Testis (tissue), 3 donors: ENCODE data around the gene TMED10. TPM values are rescaled to one million over a fixed set of nuclear protein-coding genes. Genes with fewer than 3 reads are reported as not detected.
"Not testable (repeated sequence)": the region's sequence is repeated elsewhere in the genome, so short reads cannot be mapped to it uniquely, and the experiment has no call there.

Source experiments
- DNase-seq: peaks from one replicate; pipeline ENCODE4 v3.0.0-alpha.2; 2019
- H3K27ac ChIP-seq, 2 donors: fragments of 200-600 bp; sonication (generic); one replicate each; pipeline ENCODE4 v1.5.1; 2019
- H3K27me3 ChIP-seq: fragments of 200-600 bp; sonication (generic); one replicate; pipeline ENCODE4 v1.5.1; 2019
- H3K36me3 ChIP-seq: fragments of 200-600 bp; sonication (generic); one replicate; pipeline ENCODE4 v1.5.1; 2017; ENCODE audit warnings: low read depth; ENCODE audit errors: missing control alignments
- H3K4me1 ChIP-seq: fragments of 200-600 bp; sonication (generic); one replicate; pipeline ENCODE4 v1.5.1; 2019
- H3K4me3 ChIP-seq, 2 donors: fragments of 200-600 bp; sonication (generic); one replicate each; pipeline ENCODE4 v1.5.1; 2017 to 2019
- H3K9me3 ChIP-seq: fragments of 200-600 bp; sonication (generic); one replicate; pipeline ENCODE4 v1.5.1; 2017
- POLR2A ChIP-seq: fragments of 450-650 bp; IDR thresholded peaks from one replicate; pipeline ENCODE4 v1.6.1; 2017; ENCODE audit warnings: antibody characterized with exemption, mild to moderate bottlenecking, moderate library complexity
- WGBS, 2 donors: methylation state at CpG; one replicate each; pipeline ENCODE4 v1.1.5; 2018; 5-methylcytosine and 5-hydroxymethylcytosine counted together
- intact Hi-C: fragments of 100-400 bp; cut with DNase I; formaldehyde crosslinking; loops from one replicate; pipeline ENCODE4 v1.15.1; 2023; ENCODE audit warnings: low total_unique reads
- polyA plus RNA-seq: library from polyadenylated mRNA; stranded (reverse); fragments of 350-450 nt; fragmentation: Illumina TruSeq; extraction: RNeasy Lipid Tissue Mini Kit (QIAGEN cat#74804); gene quantifications from one replicate; pipeline ENCODE4 v1.2.3, GENCODE V29; 2014; ENCODE audit warnings: low read depth, low replicate concordance; ENCODE audit not compliant: insufficient read depth
- total RNA-seq, 2 donors: library from RNA; depleted of rRNA; stranded (reverse); fragments of >200 nt; gene quantifications; one replicate each; pipeline ENCODE4 v1.2.3, GENCODE V29; 2016
- TF ChIP-seq, protein P1 (sequence below), 3 experiments: fragments of 450-650 bp in 2 of 3; fragments of 200-600 bp in 1 of 3; sonication (generic) in 1 of 3; IDR thresholded peaks; one replicate each; pipeline ENCODE4 v1.5.1; 2016 to 2019; ENCODE audit warnings: antibody characterized with exemption in 3 of 3, mild to moderate bottlenecking in 2 of 3, moderate library complexity in 1 of 3

TMED10 gene
- total and polyA plus RNA-seq, 3 donors from 2014 or later = 255 to 417 (median 334) TPM

DNA sequence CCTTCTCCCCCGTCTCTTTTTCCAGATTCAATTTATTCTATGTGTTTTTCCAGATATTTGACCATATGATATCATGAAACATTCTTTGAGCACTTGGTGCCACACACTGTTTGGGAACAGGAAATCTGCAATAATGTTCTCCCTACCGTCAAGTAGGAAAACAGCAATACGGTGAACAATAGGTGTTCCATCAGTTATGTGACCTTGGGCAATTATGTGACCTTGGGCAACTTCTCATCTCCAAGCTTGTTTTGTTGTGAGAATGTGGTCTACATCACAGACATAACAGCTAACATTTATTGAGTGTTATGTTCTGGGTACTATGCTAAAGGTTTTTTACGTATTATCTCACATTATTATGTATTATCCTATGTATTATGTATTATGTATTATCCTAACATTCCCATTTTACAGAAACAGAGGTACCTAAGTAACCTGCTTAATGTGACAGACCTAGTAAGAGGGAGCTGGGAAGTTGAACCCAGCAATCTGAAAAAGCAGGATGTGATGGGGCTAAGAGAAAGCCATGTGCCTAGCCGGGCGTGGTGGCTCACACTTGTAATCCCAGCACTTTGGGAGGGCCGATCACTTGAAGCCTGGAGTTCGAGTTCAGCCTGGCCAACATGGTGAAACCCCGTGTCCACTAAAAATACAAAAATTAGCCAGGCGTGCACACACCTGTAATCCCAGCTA is 48.4 kb downstream of the TMED10 start:
- Histone ChIP-seq H3K4me1 (peaks cover 22% of the 10 kb centered on the region), H3K4me3 (peak overlapping the region; percentile 79 to 89), H3K36me3 (no peaks in the 10 kb centered on the region), H3K27me3 (no peaks in the 10 kb centered on the region), H3K9me3 (no peaks in the 10 kb centered on the region), H3K27ac (peak overlapping the region; percentile 87 to 97)
- DNase-seq = no peak
- TF ChIP-seq, protein P1, sequence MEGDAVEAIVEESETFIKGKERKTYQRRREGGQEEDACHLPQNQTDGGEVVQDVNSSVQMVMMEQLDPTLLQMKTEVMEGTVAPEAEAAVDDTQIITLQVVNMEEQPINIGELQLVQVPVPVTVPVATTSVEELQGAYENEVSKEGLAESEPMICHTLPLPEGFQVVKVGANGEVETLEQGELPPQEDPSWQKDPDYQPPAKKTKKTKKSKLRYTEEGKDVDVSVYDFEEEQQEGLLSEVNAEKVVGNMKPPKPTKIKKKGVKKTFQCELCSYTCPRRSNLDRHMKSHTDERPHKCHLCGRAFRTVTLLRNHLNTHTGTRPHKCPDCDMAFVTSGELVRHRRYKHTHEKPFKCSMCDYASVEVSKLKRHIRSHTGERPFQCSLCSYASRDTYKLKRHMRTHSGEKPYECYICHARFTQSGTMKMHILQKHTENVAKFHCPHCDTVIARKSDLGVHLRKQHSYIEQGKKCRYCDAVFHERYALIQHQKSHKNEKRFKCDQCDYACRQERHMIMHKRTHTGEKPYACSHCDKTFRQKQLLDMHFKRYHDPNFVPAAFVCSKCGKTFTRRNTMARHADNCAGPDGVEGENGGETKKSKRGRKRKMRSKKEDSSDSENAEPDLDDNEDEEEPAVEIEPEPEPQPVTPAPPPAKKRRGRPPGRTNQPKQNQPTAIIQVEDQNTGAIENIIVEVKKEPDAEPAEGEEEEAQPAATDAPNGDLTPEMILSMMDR (IDR thresholded peaks at IDR 0.05) = no peak
- TF ChIP-seq POLR2A = no peak
- intact Hi-C loops = no loop called here
- WGBS, 2 donors = 33 to 53% methylated on average over 10 of the region's 10 CpGs

DNA sequence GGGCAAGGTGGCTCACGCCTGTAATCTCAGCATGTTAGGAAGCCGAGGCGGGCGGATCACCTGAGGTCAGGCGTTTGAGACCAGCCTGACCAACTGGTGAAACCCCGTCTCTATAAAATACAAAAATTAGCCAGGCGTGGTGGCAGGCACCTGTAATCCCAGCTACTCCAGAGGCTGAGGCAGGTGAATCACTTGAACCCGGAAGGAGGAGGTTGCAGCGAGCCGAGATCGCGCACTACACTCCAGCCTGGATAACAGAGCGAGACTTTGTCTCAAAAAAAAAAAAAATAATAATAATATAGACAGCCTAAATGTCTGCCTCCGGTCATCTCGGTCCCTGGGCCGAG is 49.0 kb downstream of the TMED10 start:
- H3K9me3 ChIP-seq, DNase-seq, H3K36me3 ChIP-seq, H3K27me3 ChIP-seq, intact Hi-C loops: not testable (repeated sequence)
- peak overlapping the region; percentile 79 to 89 for H3K4me3 ChIP-seq
- peak overlapping the region; percentile 87 to 97 for H3K27ac ChIP-seq
- peaks cover 22% of the 10 kb centered on the region for H3K4me1 ChIP-seq
- WGBS, 2 donors = 2 to 13% methylated on average over 16 of the region's 16 CpGs

DNA sequence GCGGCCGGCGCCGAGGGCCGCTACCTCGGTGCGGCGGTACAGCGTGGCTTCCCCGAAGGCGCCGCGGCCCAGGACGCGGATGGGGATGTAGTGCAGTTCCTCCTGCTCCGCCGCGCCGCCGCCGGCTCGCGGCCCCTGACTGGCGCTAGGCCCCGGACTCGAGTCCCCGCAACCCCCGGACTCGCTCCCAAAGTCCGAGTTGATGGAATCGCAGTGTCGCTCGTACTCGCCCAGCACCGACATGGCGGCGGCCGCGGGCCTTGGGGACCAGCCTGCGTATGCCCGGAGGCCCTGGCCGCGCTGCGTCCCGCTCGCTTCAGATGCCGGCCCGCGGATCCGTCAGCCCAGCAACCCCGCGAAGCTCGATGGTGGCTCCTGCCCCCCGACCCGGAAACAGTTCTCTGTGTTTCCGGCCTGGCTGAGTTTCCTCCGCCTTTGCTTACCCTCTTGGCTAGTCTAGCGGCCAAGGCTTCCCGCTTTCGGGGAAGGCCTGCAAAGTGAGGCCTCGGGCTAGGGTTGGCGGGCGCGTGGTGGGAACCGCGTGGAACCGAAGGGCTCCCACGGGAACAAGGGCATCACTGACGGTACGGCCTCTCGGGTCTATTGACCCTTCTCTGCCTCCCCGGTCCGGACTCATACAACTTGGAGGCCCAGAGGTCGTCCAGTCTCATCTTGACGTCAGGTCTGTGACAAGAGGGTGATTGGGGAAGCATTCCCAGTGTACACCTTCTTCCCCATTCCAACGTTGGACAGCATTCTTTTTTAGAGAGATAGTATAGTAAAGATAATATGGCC is 49.5 kb downstream of the TMED10 start, which contains the start of gene NEK9:
TSS of gene NEK9 (minus strand) at position 370 of the 795 bp plus-strand sequence. CDS start at position 243, 127 bp downstream.
- Histone ChIP-seq H3K27ac (peak within 1 kb of the TSS; percentile 87 to 97), H3K9me3 (no peaks in the 10 kb centered on the region), H3K36me3 (no peaks in the 10 kb centered on the region), H3K27me3 (no peaks in the 10 kb centered on the region), H3K4me1 (peaks cover 22% of the 10 kb centered on the region), H3K4me3 (peak within 1 kb of the TSS; percentile 79 to 89)
- 0% methylated on average over 3 to 66 of the region's 76 CpGs for WGBS, 2 donors
- intact Hi-C loops = no loop called here
- peak; percentile 28 for TF ChIP-seq POLR2A
- TF ChIP-seq, protein P1 (IDR thresholded peaks at IDR 0.05) = no peak
- peak; percentile 95 for DNase-seq

DNA sequence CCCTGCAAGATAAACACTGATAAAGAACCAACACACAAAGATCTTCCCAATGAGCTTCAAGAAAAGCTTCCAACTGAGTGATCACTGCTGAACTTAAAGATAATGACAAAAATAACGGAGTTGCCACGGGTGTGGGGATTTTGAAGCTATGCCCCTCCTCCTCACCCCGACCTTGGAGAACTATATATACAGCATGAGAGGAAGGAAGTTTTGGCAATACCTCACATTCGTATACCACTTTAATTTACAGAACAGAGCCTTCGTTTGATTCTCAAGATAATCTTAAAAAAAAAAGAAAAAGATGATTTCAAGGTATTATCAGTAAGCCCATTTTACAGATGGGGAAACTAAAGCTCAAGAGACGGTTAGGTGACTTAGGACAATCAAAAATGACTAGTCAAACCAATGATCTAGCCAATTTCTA is 50.3 kb downstream of the TMED10 start:
- peaks cover 22% of the 10 kb centered on the region for H3K4me1 ChIP-seq
- no peaks in the 10 kb centered on the region for H3K9me3 ChIP-seq
- TF ChIP-seq, protein P1 (IDR thresholded peaks at IDR 0.05) = no peak
- TF ChIP-seq POLR2A = no peak
- no peak for DNase-seq
- intact Hi-C loops = no loop called here
- 2 to 4% methylated on average over 6 of the region's 6 CpGs for WGBS, 2 donors
- peak overlapping the region; percentile 79 to 89 for H3K4me3 ChIP-seq
- H3K27me3 ChIP-seq = no peaks in the 10 kb centered on the region
- H3K36me3 ChIP-seq = no peaks in the 10 kb centered on the region
- peak overlapping the region; percentile 87 to 97 for H3K27ac ChIP-seq

DNA sequence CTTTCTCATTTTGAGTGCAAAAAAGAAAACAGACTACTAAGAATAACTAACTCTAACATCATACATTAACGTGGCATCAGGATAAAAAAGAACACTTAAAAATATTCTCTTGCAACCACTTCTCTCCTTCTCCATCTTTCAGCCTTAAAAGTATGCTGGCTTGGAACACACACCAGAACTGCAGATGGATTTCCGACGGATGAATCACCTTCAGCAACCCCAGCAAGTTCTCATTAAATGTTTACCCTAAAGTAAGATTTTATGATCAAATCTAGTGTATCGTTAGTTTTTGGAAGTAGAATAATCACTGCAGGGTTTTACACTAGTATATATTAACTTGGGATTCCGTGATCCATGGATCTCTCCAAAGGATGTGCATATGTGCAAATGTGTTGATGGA is 50.8 kb downstream of the TMED10 start:
- no peak overlapping the region for H3K4me3 ChIP-seq
- H3K27ac ChIP-seq = no peak overlapping the region
- peaks cover 22% of the 10 kb centered on the region for H3K4me1 ChIP-seq
- no peaks in the 10 kb centered on the region for H3K9me3 ChIP-seq
- intact Hi-C loops = no loop called here
- DNase-seq = no peak
- H3K36me3 ChIP-seq = no peaks in the 10 kb centered on the region
- TF ChIP-seq POLR2A = no peak
- TF ChIP-seq, protein P1 (IDR thresholded peaks at IDR 0.05) = no peak
- H3K27me3 ChIP-seq = no peaks in the 10 kb centered on the region
- 43 to 51% methylated on average over 5 of the region's 5 CpGs for WGBS, 2 donors
